Heart right ventricle (tissue), 16 donors: ENCODE measurements around the gene MEDAG. TPM values are rescaled to one million over a fixed set of nuclear protein-coding genes. Genes with fewer than 3 reads are reported as not detected.
"Not testable (repeated sequence)": the region's sequence is repeated elsewhere in the genome, so short reads cannot be mapped to it uniquely, and the experiment has no call there.

Source experiments
- ATAC-seq, 8 donors: fragments of 200-7000 bp; cut with Tn5 transposase; one replicate each; pipeline ENCODE4 v1.9.1; 2020; ENCODE audit warnings: mild to moderate bottlenecking in 8 of 8, moderate library complexity in 8 of 8, moderate number of reproducible peaks in 1 of 8
- DNase-seq, 2 donors: peaks; one replicate each; pipeline ENCODE4 v3.0.0-alpha.2; 2020
- H3K27ac ChIP-seq, 10 donors: fragments of 200-600 bp; sonication (generic) in 2 of 10; one replicate each; pipeline versions ENCODE4 v1.5.0 to v1.8.0; 2020 to 2022; ENCODE audit warnings: mild to moderate bottlenecking in 3 of 10
- H3K27me3 ChIP-seq, 7 donors: fragments of 200-600 bp; one replicate each; pipeline ENCODE4 v1.8.0; 2021 to 2022; ENCODE audit warnings: mild to moderate bottlenecking in 2 of 7
- H3K36me3 ChIP-seq, 9 donors: fragments of 200-600 bp; sonication (generic) in 1 of 9; one replicate each; pipeline versions ENCODE4 v1.5.0 to v1.8.0; 2020 to 2022; ENCODE audit warnings: mild to moderate bottlenecking in 2 of 9
- H3K4me1 ChIP-seq, 9 donors: fragments of 200-600 bp; sonication (generic) in 1 of 9; one replicate each; pipeline versions ENCODE4 v1.5.0 to v1.8.0; 2020 to 2022; ENCODE audit warnings: mild to moderate bottlenecking in 4 of 9
- H3K4me3 ChIP-seq, 10 donors: fragments of 200-600 bp; sonication (generic) in 2 of 10; one replicate each; pipeline versions ENCODE4 v1.5.0 to v1.8.0; 2020 to 2022; ENCODE audit warnings: mild to moderate bottlenecking in 7 of 10, moderate library complexity in 2 of 10
- H3K9me3 ChIP-seq, 11 donors: fragments of 200-600 bp in 10 of 11; sonication (generic) in 2 of 11; one replicate each; pipeline versions ENCODE4 v1.5.0 to v1.8.0; 2013 to 2022; ENCODE audit warnings: mild to moderate bottlenecking in 2 of 11, control low read depth in 1 of 11, moderate library complexity in 1 of 11
- WGBS, 2 donors: extraction: QIAGEN DNeasy Blood & Tissue Kit; methylation state at CpG; one replicate each; pipeline ENCODE4 v1.1.7; 2013; ENCODE audit warnings: inconsistent platforms in 1 of 2; 5-methylcytosine and 5-hydroxymethylcytosine counted together
- intact Hi-C, 10 donors: fragments of 100-400 bp; cut with DNase I; formaldehyde crosslinking; loops; one replicate each; pipeline versions ENCODE4 v1.11.1 to v1.14.2; 2022
- polyA plus RNA-seq, 2 donors: library from polyadenylated mRNA; stranded (reverse); fragments of 200-250 nt; gene quantifications; one replicate each; pipeline ENCODE4 v1.2.3, GENCODE V29; 2013
- total RNA-seq, 10 donors: library from RNA; stranded (reverse); fragmentation: NEBNext Ultra II Directional in 3 of 10; extraction: Animal tissue kit (Norgen Biotek cat#: 25700) in 3 of 10; gene quantifications; one replicate each; pipeline versions ENCODE4 v1.2.1 to v1.2.4, GENCODE V29; 2021 to 2023
- TF ChIP-seq, protein P1 (sequence below), 9 donors: fragments of 200-600 bp; sonication (generic) in 2 of 9; IDR thresholded peaks; one replicate each; pipeline versions ENCODE4 v1.5.0 to v1.8.0; 2021 to 2022; ENCODE audit warnings: antibody characterized with exemption in 9 of 9, mild to moderate bottlenecking in 5 of 9, moderate library complexity in 1 of 9
- donor health status: Arrhythmogenic right ventricular cardiomyopathy.
- donor health status: ischemic (EF 13 %, LVEDD 7.1; RV severe dilation, severe dysfunction).
- donor health status: healthy with polysubstance abuse.
- donor health status: DM: no; HTN: yes; CAD: no.
- donor health status: DM: no; HTN: no; CAD: no.
- donor health status: ischemic (EF 25% LVEDD 6.9; RV normal size, moderate dysfunction).
- donor health status: ischemic (EF 25% LVEDD 5.7; RV mildly dilated, moderate dysfunction).
- donor health status: healthy.
- donor health status: DM: yes; HTN: yes; CAD: no.
- donor health status: Ischemic cardiomyopathy.
- donor health status: ischemic (EF 35%, LVEDD 5.7; RV mildly dilated, moderate dysfunction).
- donor health status: nonischemic (EF 11% LVEDD 7.7; RV severe dilation, severe dysfunction).
- donor health status: DM: yes; HTN: yes; CAD: no.
- donor health status: PGD.
- donor health status: ischemic (EF 29% LVEDD 5.4; RV normal size, mild dysfunction).
- donor health status: nonischemic (EF 23%, LVEDD 6.1; RV moderate dilation, normal function).

Gene MEDAG
- total and polyA plus RNA-seq, 12 donors, result 3.2 to 22.1 (median 5.5) TPM

DNA sequence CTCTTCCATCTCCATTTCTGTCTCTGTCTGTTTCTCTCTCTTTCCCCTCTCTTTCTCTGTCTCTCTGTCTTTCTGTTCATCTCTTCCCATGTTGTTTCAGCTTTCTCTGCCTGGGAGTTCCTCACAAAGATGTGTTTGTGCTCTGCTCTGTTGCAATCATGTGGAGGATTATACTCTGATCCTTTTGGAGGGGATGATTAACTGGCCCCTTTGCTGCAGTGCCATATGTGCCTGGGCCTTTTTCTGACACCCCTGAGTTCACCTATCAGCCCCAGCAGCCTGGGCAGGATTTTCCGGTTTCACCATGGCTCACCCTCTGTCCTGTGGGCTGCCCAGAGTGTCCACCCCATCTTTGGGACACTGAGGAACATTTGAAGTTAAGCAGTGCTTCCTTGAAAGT lies 17.3 kb downstream of the MEDAG start:
- TF ChIP-seq, protein P1, sequence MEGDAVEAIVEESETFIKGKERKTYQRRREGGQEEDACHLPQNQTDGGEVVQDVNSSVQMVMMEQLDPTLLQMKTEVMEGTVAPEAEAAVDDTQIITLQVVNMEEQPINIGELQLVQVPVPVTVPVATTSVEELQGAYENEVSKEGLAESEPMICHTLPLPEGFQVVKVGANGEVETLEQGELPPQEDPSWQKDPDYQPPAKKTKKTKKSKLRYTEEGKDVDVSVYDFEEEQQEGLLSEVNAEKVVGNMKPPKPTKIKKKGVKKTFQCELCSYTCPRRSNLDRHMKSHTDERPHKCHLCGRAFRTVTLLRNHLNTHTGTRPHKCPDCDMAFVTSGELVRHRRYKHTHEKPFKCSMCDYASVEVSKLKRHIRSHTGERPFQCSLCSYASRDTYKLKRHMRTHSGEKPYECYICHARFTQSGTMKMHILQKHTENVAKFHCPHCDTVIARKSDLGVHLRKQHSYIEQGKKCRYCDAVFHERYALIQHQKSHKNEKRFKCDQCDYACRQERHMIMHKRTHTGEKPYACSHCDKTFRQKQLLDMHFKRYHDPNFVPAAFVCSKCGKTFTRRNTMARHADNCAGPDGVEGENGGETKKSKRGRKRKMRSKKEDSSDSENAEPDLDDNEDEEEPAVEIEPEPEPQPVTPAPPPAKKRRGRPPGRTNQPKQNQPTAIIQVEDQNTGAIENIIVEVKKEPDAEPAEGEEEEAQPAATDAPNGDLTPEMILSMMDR (IDR thresholded peaks at IDR 0.05), result no peak
- H3K27ac ChIP-seq, result no peak overlapping the region
- peaks cover 0 to 6% (median 0%) of the 10 kb centered on the region in 9 donors for H3K4me1 ChIP-seq
- DNase-seq (no peak), ATAC-seq (no peak)
- H3K27me3 ChIP-seq, result no peaks in the 10 kb centered on the region
- H3K4me3 ChIP-seq, result no peak overlapping the region
- intact Hi-C loops, result no loop called here
- 85 to 100% methylated on average over 1 of the region's 1 CpG for WGBS, 2 donors
- no peaks in the 10 kb centered on the region for H3K9me3 ChIP-seq
- H3K36me3 ChIP-seq, result peaks cover 0 to 19% (median 0%) of the 10 kb centered on the region in 9 donors

DNA sequence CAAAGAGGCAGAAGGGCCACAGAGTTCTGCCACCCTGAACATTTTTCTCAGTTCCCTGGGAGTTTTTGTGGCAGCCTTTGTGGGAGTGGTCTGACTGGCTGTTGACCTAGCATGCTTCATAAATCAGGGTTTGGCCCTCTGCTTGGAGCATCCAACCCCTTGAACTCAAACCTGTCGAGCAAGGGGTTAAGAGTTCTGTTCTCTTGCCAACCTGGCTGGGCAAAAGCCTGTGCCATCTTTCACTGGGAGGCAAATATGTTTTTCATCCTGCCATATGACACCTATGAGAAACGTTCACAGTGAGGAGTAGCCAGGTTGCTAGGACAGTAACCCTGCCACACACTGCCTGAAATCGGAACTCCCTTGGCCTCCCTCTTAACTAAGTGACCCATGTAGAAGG lies 18.6 kb downstream of the MEDAG start:
- ATAC-seq, result no peak
- TF ChIP-seq, protein P1 (IDR thresholded peaks at IDR 0.05), result no peak
- DNase-seq, result no peak
- H3K9me3 ChIP-seq, result no peaks in the 10 kb centered on the region
- no peaks in the 10 kb centered on the region for H3K27me3 ChIP-seq
- H3K36me3 ChIP-seq, result peaks cover 0 to 19% (median 0%) of the 10 kb centered on the region in 9 donors
- intact Hi-C loops, result no loop called here
- no peak overlapping the region for H3K27ac ChIP-seq
- 81 to 84% methylated on average over 3 of the region's 3 CpGs for WGBS, 2 donors
- no peaks in the 10 kb centered on the region for H3K4me1 ChIP-seq
- H3K4me3 ChIP-seq, result no peak overlapping the region

DNA sequence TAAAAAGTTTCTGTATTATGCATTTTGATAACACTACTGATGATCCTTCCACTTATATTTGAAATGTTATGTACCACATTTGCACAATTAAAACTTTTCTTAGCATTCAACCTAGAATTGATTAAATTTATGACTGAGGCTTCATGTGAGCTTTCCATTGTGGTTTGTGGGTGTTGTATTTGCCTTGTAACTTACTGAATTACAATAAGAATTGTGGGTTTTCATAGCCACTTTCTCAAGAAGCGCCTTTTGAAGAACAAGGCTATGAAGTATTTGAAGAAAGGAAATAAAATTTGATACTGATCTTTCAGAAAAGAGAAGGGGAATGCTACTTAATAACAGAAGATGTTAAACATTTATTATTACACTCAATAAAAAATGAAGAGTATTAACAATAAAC lies 19.4 kb downstream of the MEDAG start:
- TF ChIP-seq, protein P1 (IDR thresholded peaks at IDR 0.05), result no peak
- DNase-seq (no peak), ATAC-seq (no peak)
- Histone ChIP-seq H3K27me3 (peaks cover 0 to under 1% (median 0%) of the 10 kb centered on the region in 7 donors), H3K36me3 (peaks cover 0 to 19% (median 0%) of the 10 kb centered on the region in 9 donors), H3K4me3 (no peak overlapping the region), H3K4me1 (no peaks in the 10 kb centered on the region), H3K27ac (no peak overlapping the region), H3K9me3 (no peaks in the 10 kb centered on the region)
- intact Hi-C loops, result no loop called here
- 90 to 98% methylated on average over 1 of the region's 1 CpG for WGBS, 2 donors

DNA sequence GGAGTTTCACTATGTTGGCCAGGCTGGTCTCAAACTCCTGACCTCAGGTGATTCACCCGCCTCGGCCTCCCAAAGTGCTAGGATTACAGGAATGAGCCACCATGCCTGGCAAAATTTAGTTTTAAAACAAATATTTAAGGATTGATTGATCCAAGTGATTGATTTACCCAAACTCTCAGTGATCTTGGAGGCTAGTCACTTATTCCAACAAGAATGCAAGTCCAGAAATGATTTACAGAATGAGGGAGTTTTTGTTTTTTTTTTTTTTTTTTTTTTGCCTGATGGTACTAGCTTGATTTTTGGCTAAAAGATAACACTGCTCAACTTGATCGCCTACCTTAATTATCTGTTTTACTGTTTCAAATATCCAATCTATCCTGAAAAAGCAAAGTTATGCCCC lies 20.7 kb downstream of the MEDAG start:
- no peak overlapping the region for H3K4me3 ChIP-seq
- H3K4me1 ChIP-seq, result no peaks in the 10 kb centered on the region
- intact Hi-C loops, result no loop called here
- H3K36me3 ChIP-seq, result peaks cover 0 to 15% (median 0%) of the 10 kb centered on the region in 9 donors
- WGBS, 2 donors, result 91 to 94% methylated on average over 3 of the region's 3 CpGs
- ATAC-seq, result no peak
- no peak overlapping the region for H3K27ac ChIP-seq
- no peaks in the 10 kb centered on the region for H3K9me3 ChIP-seq
- DNase-seq, result no peak
- H3K27me3 ChIP-seq, result peaks cover 0 to 4% (median 0%) of the 10 kb centered on the region in 7 donors
- TF ChIP-seq, protein P1 (IDR thresholded peaks at IDR 0.05), result no peak

DNA sequence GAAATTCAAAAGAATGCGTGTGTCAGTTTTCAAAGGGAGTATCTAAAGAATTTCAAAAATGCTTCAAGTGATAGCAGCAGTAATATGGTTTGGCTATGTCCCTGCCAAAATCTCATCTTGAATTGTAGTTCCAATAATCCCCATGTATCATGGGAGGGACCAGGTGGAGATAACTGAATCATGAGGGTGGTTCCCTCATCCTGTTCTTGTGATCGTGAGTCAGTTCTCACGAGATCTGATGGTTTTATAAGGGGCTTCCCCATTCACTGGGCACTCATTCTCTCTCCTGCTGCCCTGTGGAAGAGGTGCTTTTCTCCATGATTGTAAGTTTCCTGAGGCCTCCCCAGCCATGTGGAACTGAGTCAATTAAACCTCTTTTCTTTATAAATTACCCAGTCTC lies 21.1 kb downstream of the MEDAG start:
- H3K27ac ChIP-seq, ATAC-seq, H3K27me3 ChIP-seq, DNase-seq, H3K4me3 ChIP-seq, intact Hi-C loops, H3K9me3 ChIP-seq, H3K4me1 ChIP-seq: not testable (repeated sequence)
- WGBS, 2 donors, result 68 to 73% methylated on average over 3 of the region's 3 CpGs
- peaks cover 0 to 12% (median 0%) of the 10 kb centered on the region in 9 donors for H3K36me3 ChIP-seq
